ENCODE results near the gene CRYGD.
"Not testable (repeated sequence)": the region's sequence is repeated elsewhere in the genome, so short reads cannot be mapped to it uniquely, and the experiment has no call there.

Gene CRYGD

GRCh38 chr2:208124013-208124715 is at the start of gene CRYGD:
Gene CRYGD, minus strand, starts transcription at chr2:208124524. Its CDS starts 51 bp downstream, at chr2:208124473.
- peak in 9 of 56 donors; percentile 2 to 39 (median 12) for DNase-seq

DNA sequence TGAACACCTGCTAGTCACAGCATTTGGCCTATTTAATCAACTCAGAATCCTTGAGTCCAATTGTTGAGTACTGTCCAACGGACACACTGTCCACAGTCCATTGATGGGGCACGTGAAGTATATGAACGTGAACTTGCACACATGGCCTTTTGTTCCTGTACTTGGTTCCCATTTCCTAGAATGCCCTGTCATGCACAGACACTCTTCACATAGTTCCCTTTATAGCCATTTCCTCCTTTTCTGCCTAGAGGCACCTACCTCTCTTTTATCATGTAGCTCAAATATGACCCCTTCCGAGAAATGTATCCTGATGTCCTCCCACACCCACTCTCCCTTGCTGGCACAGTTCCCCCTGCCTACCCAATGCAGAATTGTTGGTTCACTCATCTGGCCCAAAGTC is 47.8 kb upstream of the CRYGD start:
- no peak for DNase-seq

- no peak for DNase-seq
Observed at GRCh38 chr2:208164951-208165755, 40.8 kb upstream of the CRYGD start.

GRCh38 chr2:208163489-208163888 is 39.2 kb upstream of the CRYGD start, which contains the start of gene CRYGA:
Gene CRYGA, minus strand, starts transcription at chr2:208163589. Its CDS starts 33 bp downstream, at chr2:208163556.
- no peak for DNase-seq

DNA sequence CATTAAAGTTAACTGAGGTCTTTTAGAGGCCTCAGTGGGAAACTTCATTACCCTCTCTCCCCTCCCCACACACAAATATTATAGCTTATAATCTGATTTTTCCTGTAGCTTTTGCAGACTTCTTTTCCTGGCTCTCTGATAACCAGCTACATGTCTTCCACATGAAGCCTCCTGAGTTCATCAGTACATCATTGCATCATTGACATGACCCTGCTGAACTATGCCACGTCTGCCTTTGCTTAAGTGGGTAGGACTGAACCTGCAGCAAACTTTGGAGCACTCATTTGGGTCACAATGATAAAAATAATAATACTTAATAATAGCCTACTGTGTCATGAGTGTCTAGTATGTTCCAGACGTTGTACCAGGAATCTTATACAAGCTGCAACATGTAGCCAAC is 32.1 kb upstream of the CRYGD start:
- no peak for DNase-seq

DNA sequence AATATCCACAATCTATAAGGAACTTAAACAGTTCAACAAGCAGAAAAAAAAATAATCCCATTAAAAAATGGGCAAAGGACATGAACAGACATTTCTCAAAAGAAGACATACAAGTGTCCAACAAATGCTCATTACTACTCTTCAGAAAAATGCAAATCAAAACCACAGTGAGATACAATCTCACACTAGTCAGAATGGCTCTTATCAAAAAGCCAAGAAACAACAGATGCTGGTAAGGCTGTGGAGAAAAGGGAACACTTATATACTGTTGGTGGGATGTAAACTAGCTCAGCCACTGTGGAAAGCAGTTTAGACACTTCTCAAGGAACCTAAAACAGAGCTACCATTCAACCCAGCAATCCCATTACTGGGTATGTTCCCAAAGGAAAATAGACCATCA is 28.8 kb upstream of the CRYGD start:
- DNase-seq = no peak

DNA sequence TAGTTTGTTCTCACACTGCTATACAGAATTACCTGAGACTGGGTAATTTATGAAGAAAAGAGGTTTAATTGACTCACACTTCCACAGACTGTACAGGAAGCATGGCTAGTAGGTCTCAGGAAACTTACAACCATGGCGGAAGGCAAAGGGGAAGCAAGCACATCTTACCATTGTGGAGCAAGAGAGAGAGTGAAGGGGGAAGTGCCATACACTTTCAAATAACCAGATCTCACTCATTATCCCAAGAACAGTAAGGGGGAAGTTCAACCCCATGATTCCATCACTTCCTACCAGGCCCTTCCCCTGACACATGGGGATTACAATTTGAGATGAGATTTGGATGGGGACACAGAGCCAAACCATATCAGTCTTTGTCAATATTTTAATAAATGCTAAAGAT is 26.6 kb upstream of the CRYGD start:
- no peak for DNase-seq

GRCh38 chr2:208150094-208150493 is 25.8 kb upstream of the CRYGD start:
- DNase-seq = no peak

- no peak for DNase-seq
Observed at GRCh38 chr2:208148803-208149202, 24.5 kb upstream of the CRYGD start.

GRCh38 chr2:208147759-208148158 is 23.4 kb upstream of the CRYGD start:
- no peak for DNase-seq

DNA sequence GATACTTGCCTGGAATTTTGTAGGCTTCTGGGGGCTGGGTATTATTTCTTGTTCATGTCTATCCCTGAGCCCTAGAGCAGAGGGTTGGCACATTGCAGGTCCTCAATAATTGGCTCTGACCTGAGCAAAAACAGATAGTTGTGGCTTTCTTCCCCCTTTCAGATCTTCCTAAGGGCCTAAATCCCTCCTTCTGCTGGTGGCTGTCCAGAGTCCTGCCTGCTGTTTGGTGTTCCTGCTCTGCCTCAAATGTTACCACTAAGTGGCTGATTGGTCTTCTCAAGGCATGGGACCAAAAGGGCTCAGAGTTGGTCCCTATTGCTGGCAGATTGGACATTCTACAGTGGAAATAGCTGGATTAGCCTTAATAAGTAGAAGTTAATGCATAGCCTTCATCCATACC is 22.7 kb upstream of the CRYGD start:
- DNase-seq = no peak

GRCh38 chr2:208146006-208146405 is 21.7 kb upstream of the CRYGD start, which contains the start of gene CRYGB:
Gene CRYGB, minus strand, starts transcription at chr2:208146158. Its CDS starts 38 bp downstream, at chr2:208146120.
- DNase-seq = no peak

GRCh38 chr2:208142925-208143799 is 18.8 kb upstream of the CRYGD start:
- DNase-seq = no peak

- no peak for DNase-seq
Observed at GRCh38 chr2:208142240-208142924, 18.1 kb upstream of the CRYGD start.

DNA sequence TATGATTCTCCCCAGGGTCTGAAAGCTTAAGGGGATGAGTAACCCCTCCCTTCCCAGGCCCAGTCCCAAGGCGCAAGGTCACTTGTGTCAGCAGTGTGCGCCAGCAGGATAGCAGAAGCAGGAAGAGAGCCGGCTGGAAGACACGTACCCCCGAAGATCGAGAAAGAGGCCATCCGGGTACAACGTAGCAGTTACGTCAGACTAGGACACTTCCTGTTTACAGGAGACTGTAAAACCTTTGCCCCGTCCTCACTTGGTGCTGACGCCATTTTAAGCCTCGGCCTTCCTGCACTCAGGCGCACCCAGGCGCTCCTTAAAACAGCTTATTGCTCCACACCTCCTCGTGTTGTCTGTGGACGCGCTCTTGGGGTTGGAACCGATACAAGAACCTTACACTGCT is 15.1 kb upstream of the CRYGD start:
- no peak for DNase-seq

GRCh38 chr2:208138334-208138733 is 14.0 kb upstream of the CRYGD start:
- not testable (repeated sequence) for DNase-seq

DNA sequence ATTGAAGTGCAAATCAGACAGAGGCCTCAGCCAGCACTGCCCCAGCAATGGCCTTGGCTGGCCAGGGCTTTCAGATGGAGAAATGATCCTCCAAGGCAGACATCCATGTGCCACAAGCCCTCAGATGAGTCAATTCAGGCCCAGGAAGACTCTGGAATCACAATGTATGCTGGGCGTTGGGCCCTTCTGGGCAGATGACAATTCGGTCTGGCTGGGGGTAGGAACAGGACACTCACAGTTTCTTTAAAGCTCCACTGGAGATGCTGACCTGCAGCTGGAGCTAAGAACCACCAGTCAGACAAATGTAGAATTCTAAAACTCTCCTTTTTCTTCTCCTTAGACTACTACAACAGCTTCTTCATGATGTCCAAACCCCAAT is 12.4 kb upstream of the CRYGD start:
- DNase-seq = no peak

GRCh38 chr2:208135794-208136715 is 11.7 kb upstream of the CRYGD start:
- no peak for DNase-seq

DNA sequence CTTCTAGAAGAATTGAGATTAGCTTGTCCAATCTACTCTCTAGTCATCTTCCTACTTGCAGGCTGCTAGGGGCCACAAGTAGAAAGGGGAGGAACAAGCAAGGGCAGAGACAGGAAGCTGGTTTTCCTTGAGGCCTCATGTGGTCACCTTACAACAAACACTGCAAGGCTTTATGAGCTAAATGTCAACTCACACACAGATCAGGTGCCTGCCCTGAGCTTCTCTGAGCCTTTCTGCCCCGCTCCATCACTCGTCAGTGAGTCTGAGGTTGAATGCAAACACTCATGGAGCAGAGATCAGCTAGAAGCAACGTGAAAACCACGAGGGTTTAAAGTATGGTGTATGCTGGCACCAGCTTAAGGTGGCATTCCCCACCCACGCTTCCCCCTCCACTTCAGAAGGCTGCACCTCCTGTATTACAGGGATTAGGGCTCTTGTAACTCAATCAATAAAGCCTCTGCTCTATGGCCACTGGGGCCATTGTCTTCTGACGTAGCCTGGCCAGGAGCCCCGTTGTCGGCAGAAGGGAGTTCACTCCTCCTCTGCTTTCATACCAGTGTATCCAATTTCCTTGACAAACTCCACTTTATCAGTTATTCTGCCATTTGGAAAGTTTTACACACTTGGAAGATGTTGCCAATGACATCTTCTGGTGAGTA is 10.7 kb upstream of the CRYGD start:
- no peak for DNase-seq
